Measurements from ENCODE around the gene TSPAN32.

Gene TSPAN32

DNA sequence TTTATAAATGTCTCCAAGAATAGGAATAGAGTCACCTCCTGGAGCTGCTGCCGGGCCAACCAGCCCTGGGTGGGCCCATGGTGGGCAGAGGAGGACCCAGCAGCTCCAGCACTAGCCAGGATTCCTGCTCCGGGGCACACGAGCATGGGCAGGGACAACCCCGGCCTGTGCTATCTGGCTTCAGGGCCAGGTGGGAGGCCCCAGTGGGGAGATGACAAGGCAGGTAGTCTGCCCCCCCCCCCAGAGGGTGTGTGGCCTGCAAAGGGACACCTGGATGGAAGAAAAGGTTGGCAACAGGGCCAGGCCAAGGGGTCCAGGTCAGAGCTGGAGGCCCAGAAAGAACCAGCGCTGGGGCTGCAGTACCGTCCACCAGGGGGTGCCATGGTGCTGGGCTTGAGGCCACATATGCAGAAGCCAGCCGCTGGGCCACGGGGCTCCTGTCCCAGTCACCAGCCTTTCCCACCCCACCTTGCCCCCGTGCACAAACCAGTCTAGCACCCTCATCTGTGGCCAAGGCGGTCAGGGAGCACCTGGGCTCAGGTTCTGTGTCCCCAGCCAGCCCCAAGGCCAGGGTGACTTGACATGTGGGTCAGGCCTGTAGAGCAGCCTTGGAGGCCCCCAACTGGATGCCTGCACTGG is 3.4 kb downstream of the TSPAN32 start:
- DNase-seq: no peak

DNA sequence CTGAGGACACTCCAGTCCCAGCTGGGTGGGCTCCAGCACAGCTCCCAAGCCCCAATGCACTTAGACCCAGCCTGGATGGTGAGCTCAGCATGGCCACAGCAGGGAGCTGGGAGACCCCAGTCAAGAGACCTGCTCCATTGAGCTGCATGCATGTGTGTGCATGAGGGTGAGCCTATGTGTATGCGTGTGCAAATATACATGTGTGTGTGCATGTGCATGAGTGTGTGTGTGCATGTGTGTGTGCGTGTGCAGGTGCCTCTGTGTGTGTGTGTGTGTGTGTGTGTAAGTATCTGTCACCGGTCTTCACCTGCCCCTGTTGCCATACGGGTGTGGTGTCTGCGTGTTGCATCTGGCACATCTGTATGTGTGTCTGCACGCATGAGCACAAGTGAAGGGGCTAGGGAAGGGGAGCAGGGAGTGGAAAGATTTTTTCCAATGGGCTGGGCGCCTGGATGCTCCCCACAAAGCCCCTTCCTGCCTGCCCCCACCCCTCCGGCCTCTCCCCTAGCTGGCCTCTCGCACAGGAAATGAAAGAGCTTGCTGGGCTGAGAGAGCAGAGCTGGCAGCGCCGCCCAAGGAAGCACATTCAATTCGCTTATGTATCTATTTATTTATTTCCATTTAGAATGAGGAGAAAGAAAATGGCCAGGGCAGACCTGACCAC is 4.1 kb downstream of the TSPAN32 start:
- no peak for DNase-seq

DNA sequence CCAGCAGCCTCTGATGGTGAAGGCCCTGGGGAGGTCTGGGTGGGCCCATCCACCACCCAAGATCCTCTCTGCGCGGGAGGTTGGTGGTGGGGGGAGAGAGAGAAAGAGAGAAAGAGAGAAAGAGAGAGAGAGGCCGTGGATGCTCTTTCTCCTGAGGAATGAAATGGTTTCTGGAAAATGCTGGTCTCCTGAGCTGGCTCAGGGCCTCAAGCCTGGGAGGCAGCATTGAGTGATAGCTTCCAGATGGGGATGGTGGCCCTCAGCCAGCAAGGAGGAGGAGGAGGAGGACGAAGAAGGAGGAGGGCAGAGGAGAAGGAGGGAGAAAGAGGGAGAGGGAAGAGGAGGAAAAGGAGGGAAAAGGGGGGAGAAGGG is 4.6 kb downstream of the TSPAN32 start:
- no peak for DNase-seq

DNA sequence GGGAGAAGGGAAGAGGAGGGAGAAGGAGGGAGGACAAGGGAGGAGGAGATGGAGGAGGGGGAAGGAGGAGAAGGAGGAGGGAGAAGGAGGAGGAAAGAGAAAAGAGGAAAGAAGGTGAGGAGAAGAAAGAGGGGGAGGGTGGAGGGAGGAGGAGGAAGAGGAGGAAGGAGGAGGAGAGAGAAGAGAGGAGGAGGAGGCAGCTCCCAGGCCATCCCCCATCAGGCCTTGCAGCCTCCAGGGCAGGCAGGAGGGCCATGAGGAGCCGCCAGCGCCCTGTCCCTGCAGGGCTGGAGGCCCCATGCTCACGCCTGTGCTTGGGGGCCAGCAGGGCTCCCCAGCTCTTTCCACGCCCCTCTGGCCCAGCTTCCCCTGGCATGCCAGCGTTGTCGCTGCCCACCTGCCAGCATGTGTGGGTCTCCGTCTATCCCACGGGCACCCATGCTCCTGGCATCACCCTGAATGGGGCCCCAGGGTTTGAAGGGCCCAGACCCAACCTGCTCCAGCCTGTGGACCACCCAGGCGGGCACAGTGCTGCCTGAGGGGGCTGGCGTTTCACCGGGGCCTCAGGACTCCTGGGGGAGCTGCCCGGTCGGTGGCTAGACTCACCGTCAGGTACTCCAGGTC is 5.2 kb downstream of the TSPAN32 start:
- DNase-seq: no peak

DNA sequence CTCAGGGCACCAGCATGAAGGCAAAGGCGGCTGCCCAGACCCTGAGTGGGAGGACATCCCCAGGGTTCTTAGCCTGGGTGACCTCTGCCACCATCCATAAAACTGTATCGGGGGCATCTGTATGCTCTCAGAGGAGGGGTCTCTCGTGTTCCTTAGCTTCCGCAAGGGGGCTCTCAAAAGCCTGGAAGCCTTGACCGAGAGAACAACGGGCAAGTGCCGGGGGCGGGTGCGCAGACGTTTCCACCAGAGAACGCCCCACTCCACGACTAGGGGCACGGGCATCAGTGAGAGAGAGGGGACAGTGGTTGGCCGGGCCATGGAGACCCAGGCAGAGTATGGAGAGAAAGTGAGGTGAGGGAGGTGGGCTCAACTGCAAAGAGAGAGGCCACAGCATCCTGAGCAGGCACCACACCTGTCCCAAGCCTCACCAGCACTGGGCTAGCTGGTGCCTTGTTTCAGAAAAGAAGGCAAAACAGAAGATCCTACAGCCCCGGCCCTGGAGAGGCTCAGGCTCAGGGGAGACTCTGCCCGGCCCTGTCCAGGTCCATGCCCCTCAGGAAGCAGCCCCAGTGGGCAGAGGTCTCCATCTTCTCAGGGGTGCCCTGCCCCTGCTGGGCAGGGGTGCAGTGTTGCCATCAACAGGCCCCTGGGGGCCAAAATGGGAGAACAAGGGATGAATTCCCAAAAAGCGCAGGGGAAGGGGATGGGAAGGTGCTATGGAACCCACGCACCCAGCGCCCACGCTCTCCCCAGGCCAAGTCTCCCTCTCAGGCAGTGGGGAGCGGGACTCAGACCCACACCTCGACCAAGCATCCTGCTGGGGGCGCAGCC is 5.9 kb downstream of the TSPAN32 start:
- DNase-seq: no peak

DNA sequence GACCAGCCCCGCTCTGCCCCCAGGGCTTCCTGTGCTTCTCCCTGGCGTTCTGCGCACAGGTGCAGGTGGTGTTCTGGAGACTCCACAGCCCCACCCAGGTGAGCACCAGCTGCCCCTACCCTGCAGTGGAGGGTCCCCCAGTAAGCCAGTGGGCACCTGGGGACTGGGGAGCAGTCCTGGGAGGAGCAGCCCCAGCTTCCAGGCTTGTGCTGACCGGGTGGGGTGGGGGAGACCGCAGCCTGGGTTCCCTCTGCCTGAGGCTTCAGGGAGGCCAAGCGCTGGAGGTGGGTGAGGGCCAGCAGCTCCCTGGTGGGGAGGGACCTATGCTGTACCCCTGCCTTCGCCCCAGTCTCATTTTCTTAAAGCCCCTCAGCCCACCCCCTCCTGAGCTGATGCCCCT is 6.9 kb downstream of the TSPAN32 start:
- DNase-seq: no peak

DNA sequence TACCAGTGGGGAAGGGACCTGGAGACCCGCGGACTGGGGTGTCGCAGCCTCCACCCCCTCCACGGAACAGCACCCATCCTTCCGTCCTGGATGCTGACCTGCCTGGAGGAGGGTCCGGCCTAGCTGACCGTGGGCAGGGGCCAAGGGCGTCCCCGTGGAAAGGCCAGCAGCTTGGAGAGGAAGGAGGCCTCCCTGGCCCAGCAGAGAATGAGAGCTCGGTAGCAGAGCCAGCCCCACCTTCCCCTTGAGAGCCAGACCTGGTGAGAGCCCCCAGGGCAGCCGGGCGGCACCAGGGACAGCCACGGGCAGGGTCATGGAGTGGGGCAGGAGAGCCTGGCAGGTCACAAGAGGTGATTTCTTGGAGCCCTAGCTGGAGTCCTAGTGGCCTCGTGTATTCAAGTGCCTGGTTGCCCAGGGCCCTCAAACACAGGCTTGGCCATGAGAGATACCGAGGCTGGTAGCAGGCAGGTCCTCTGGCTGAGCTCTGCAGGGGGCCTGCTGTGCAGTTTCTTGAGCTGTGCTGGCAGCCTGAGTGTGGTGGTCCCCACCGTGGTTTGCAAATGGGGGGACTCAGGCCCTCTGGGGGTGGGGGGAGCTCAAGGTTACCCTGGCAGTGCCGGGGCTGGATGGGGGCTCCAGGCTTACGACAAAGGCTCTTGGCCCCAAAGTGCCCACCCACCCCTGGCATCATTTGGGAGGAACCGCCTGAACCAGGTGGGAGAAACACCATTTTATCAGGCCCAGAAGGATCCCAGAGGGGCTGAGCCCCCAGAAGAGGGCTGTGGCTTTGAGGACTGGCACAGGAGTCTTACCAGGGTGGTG is 7.6 kb downstream of the TSPAN32 start:
- DNase-seq: no peak

DNA sequence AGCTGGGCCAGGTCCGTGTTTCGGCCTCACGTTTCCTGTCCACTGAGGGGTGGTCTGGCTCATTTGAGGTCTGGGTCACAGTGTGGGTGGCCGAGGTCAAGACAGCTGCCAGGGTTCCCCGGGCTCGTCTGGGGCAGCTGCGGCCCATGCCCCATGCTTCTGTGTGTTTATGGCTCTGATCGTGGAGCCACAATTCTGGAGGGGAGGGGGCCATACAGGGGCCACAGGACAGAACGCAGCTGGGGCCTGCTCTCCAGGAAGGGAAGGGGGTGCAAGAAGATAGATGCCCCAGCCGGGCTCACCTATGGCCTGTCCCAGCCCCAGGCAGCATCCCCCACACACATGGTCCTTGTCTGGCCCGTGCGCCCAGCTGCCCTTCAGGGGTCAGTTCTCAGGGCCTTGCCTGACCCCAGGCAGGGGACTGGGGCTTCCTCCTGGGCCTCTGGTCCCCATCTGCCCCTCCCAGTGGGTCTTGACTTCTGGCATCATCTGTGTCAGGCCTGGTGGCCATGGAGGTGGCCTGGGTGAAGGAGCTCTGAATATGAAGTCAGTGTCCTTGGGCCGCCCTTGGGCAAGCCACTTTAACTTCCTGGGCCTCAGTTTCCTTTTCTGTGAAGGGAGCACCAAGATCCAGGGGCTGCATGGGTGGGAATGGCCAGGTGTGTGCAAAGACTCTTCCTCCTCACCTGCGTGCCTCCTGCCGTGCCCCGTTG is 8.4 kb downstream of the TSPAN32 start:
- DNase-seq: no peak

DNA sequence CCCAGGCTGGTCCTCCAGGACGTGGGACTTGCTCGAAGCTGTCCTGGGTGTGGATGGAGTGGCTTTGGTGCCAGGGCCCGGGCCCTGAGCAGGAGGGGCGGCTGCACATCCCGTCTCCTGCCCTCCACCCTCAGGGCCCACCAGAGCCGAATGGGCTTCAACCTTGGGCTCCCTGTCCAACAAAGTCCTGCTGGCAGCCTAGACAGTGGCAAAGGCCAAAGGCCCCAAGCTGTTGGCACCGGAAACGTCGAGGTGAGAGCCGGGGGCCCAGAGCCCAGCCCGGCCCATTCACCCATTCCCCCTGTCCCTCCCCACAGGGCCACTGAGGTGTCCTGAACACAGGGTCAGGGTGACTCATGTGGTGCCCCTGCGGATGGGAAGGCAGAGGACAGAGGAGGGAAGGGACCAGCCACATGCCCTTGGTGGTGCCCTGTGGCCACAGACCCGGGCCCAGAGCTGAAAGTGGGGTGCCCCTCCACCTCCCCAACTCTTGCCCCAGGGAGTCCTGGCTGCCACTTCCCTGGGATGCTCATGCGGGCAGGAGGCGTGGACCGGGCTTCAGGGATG is 9.1 kb downstream of the TSPAN32 start:
- no peak for DNase-seq

DNA sequence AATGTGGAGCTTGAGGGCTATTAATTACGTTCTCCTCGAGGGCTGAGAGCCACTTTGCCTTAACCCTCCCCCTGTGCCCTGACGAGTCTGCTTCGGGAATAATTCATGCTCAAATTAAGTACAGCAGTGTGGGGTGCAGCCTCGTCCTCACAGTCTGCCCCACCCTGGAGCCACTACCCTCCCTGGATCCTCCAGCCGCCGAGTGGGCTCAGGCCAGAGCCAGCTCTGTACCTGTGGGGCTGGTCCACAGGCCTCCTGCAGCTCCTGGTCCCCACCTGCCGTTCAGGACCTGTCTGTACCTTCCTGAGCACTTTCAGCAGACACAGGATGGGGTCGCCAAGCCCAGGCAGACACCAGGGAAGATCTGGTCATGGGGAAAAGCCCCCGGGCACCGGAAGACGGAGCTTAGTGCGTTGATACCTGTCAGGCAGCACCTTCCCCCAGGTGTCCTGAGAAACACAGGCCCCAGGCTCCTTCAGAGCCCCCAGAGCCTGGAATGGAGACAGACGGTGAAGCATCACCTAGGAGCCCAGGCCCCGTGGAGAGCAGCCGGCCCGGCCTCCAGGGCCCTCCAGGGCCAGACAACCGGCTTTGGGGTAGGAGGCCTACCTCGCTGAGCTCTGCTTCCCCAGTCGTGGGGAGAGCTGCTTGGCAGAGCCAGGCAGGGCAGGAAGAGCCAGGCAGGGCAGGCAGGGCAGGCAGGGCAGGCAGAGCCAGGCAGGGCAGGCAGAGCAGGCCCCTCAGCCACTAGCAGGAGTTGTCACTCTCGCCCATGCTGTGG is 9.7 kb downstream of the TSPAN32 start:
- no peak for DNase-seq

DNA sequence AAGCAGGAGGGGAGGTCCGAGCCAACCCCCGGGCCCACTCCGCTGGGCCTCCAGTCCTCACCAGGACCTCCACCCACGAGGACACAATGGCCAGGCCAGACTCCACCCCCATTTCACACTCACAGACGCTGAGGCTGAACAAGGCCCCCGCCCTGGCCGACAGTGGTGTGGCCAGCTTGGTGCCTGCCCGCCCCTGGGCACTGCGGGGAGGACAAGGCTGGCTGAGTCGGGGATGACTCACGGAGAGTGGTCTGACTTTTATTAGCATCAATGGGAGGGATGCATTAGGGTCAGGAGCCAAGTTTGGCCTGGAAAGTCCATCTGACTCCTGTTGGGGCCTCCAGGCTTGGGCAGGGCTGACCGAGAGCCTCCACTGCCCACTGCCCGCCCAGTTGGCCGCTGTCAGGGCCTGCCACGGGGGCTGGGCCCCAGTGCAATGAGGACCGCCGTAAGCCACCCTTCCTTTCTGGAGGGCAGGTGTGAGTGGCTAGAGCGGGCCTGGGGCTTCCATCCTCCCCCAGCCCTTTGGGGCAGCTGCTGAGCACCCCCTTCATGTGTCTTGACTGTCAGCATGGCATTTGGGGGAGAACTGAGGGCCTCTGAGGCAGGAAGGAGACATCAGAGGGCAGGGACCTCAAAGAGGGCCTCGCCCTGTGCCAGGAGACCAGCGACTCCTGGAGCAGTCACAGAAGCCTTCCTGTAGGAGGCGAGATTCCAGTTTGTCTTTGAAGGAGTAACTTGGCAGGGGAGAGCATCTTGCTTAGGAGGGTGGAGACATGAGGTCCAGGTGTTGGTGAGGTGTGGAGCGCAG is 10.6 kb downstream of the TSPAN32 start:
- DNase-seq: no peak

DNA sequence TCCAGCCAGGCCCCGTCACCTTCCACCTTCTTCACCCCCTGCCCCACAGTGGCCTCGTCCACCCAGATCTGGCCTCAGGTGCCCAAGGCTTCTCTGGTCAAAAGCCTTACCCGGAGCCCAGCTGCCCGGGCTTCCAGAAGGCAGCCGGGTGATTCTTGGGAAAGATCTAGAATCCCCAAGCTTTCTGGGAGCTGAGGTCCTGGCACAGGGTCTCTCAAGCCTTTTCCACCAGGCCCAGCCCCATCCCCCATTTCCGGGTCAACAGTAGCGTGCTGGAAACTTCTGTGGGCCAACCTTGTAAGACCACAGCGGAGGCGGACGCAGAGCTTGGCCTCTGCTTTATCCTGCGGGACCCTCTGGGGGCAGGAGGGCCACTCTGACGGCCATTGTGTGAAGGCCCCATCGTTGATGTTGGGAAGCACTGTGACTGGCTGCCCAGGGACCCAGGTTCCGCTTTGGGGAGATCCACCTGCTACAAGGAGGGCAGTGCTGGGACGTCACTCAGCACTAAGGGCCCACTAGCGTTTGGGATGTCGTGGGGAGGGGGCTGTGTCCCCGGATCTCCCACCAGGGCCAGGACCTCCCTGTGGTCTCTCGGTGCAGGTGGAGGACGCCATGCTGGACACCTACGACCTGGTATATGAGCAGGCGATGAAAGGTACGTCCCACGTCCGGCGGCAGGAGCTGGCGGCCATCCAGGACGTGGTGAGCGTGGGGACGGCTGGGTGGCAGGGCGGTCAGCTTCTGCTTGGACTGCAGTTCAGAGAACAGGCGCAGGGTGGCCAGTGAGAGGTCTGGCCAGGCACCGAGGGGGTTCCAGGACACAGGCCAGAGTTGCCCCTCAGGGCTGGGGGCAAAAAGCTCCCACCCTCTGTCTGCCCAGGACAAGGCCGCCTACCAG is 11.5 kb downstream of the TSPAN32 start:
- no peak for DNase-seq

DNA sequence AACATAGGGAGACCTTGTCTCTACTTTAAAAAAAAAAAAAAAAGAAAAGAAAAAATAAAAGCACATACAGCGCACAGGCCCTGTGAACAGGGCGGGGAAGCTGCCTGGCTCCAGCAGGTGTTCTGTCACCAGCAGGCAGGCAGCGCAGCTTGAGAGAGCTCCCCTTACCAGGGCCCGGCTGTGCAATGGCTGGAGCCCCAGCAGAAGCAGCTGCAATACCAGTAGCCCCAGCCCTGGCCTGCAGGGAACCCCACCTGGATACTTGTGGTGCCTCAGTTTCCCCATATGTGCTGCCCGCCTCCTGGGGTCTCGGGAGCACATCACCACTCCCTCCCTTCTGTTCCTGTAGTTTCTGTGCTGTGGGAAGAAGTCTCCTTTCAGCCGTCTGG is 12.3 kb downstream of the TSPAN32 start:
- DNase-seq: no peak

DNA sequence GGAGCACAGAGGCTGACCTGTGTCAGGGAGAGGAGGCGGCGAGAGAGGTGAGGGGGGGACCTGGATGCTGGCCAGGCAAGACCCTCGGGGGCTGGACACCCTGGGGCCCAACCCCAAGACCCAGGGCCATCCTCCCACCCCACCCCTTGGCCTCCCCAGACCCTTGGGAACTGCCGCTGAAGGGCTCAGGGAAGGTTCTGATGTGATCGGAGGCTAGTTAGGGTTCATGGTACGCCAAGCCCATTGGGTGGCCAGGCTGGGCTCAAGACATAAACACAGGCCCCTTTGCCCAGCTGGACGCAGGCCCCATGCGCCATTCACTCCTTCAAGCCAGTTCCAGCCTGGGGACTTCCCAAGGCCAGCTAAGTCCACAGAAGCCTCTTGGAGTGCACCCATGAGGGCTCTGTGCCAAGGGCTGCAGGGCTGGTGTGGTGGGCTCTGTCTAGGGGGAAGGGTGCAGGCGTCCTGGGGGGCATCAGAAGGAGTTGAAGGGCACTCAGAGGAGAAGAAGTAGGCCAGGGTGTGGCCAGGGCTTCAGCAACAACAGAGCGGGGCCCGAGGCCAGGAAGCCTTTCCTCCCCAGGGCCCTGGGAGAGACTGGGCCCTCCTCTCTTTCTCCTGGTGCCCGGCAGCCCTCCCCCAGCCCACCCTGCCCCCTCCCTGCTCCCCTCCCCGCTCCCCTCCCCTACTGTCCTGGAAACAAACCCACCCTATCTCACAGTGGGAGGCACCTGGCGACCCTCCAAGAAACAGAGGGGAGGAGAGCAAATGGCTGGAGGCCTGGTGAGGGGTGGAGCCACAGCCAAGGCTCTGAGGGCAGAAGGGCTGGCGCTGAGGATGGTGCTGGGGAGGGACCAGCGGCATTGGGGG is 12.9 kb downstream of the TSPAN32 start:
- no peak for DNase-seq

DNA sequence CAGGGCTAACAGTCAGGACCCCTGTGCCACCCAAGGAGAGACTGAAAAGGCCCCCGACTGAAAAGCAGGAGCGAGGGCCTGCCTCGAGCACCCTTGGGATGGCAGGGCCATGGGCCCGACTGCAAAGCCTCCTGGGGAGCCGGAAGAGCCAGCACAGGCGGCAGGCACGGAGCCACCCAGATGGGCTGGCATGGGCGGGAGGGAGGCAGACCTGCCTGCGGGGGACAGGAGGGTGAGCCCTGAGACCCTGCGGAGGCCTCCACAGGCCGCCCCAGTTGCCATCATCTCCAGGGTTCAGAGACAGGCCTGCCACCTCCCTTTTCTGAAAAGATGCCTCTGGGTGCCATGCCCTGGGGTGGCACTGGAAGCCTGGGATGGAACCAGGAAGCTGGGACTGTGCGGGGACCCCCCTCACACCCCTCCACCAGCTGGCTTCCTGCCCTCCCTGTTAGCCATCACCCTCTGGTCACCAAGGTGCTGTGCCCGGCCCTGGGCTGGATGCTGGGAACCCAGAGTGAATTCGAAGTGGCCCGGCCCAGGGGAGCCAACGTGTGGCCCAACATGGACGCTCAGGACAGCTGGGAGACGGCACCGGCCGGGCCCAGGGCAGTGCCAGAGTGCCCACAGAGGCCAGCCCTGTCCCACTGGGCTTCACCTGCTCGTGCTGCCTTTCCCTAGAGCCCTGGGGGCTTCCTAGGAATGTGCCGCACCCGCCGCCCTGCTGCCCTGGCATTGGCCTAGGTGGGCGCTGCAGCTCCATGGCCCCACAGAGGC is 13.8 kb downstream of the TSPAN32 start:
- no peak for DNase-seq

DNA sequence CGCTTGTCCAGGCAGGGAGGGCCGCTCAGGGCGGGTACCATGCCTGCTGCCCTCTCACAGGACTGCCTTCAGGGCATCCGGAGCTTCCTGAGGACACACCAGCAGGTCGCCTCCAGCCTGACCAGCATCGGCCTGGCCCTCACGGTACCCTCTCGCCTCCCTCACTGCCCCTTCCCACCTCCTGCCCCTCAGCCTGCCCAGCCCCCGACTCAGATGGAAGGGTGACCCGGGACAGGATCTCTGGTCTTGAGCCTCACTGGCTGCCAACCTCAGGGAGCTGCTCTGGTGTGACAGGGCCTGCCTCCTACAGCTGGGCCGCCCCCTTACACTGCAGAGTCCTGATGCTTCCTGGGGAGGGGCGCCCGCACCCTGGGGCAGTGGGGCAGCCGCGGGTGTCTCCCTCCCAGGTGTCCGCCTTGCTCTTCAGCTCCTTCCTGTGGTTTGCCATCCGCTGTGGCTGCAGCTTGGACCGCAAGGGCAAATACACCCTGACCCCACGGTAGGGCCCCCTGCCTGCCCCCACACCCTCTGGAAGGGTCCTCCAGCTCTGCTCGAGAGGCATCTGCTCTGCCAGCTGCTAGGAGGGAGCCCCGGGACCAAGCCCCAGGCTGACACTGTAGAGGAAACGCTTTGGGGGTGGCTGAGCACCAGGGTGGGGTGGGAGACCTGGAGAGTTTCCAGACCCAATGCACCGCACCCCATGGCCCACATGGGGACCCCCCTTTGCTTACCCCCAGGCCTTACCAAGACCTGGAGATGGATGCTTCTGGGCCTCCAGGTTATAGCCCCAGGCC is 14.6 kb downstream of the TSPAN32 start:
- no peak for DNase-seq

DNA sequence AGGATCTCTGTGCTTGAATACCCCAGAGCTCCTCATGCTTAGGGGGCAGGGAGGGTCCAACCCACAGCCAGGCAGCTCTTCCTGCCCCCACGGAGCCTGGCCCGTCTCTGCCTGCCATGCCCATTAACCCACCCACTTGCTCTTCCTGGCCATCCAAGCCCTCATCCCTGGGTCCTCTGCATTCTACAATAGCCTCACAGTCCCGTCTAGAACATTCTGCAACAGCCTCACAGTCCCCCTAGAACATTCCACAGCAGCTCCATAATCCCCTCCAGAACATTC is 15.1 kb downstream of the TSPAN32 start:
- no peak for DNase-seq

Data from SIG-M5 (cell line).